GM23338 (cell line): ENCODE data around the gene SBF1. TPM values are rescaled to one million over a fixed set of nuclear protein-coding genes. Genes with fewer than 3 reads are reported as not detected.

ENCODE experiments used
- CREB1 ChIP-seq: fragments of 250-450 bp; sonication (Bioruptor Pico); IDR thresholded peaks from 2 replicates; pipeline ENCODE4 v1.5.0; 2020; ENCODE audit warnings: low read depth, mild to moderate bottlenecking, moderate library complexity
- ETS1 ChIP-seq: IDR thresholded peaks from 2 replicates; pipeline ENCODE4 v1.6.1; 2016; ENCODE audit warnings: antibody characterized with exemption
- EZH2 ChIP-seq: fragments of 200-600 bp; sonication (generic); IDR thresholded peaks from one replicate; pipeline ENCODE4 v1.8.0; 2017; ENCODE audit warnings: antibody characterized with exemption, mild to moderate bottlenecking, low read depth; ENCODE audit not compliant: unreplicated experiment
- EZH2phosphoT487 ChIP-seq: fragments of 200-600 bp; sonication (generic); IDR thresholded peaks from one replicate; pipeline ENCODE4 v1.8.1; 2018; ENCODE audit warnings: antibody characterized with exemption; ENCODE audit not compliant: unreplicated experiment
- NANOG ChIP-seq: IDR thresholded peaks from 2 replicates; pipeline ENCODE4 v1.6.1; 2016; ENCODE audit warnings: antibody characterized with exemption, borderline replicate concordance
- ZNF114 ChIP-seq: fragments of 250-450 bp; sonication (Bioruptor Pico); IDR thresholded peaks from 2 replicates; pipeline ENCODE4 v1.5.0; 2020; ENCODE audit warnings: mild to moderate bottlenecking, moderate library complexity
- ZNF331 ChIP-seq: fragments of 250-450 bp; sonication (Bioruptor Pico); IDR thresholded peaks from 2 replicates; pipeline ENCODE4 v1.5.0; 2020; ENCODE audit warnings: low read depth, mild to moderate bottlenecking, moderate library complexity
- ZNF462 ChIP-seq: fragments of 250-450 bp; sonication (Bioruptor Pico); IDR thresholded peaks from 2 replicates; pipeline ENCODE4 v1.5.0; 2020; ENCODE audit warnings: mild to moderate bottlenecking, moderate library complexity
- polyA plus RNA-seq: library from polyadenylated mRNA; unstranded; fragments of >200 nt; fragmentation: Nextera tagmentation; extraction: Ambion mirVana; gene quantifications from 2 replicates; pipeline ENCODE4 v1.2.1, GENCODE V29; 2016
- total RNA-seq: library from RNA; depleted of rRNA; stranded (reverse); fragments of >200 nt; shearing (Covaris generic); gene quantifications from 2 replicates; pipeline ENCODE4 v1.2.3, GENCODE V29; 2014

SBF1 gene
- total and polyA plus RNA-seq, 2 experiments from 2014 or later: 26.5 to 85.4 TPM

GRCh38 chr22:50483977-50484853, 9.4 kb upstream of the SBF1 start (continued):
- no peak for TF ChIP-seq CREB1 (CRISPR knock-in tag)
- no peak for TF ChIP-seq ZNF114 (CRISPR knock-in tag)
- no peak for TF ChIP-seq ZNF462
- TF ChIP-seq EZH2: no peak
- no peak for TF ChIP-seq ZNF331 (CRISPR knock-in tag)
- no peak for TF ChIP-seq NANOG
- no peak for TF ChIP-seq ETS1
- TF ChIP-seq EZH2phosphoT487: no peak
